ENCODE measurements around the gene PHF2.

Gene PHF2

GRCh38 chr9:93586290-93587057 lies 10.1 kb downstream of the PHF2 start:
- Histone ChIP-seq H3K9me3 (ENCODE audit: control insufficient read depth in 2 of 2, low read length in 2 of 2) (no peaks in the 10 kb centered on the region), H3K9ac (ENCODE audit: low read length in 2 of 2) (no peak overlapping the region), H3K4me3 (ENCODE audit: low read length in 2 of 2) (no peak overlapping the region), H3K36me3 (ENCODE audit: control insufficient read depth in 2 of 2, insufficient read depth in 2 of 2, low read length in 2 of 2) (no peaks in the 10 kb centered on the region), H3K4me1 (ENCODE audit: control insufficient read depth, insufficient read depth, low read length) (peaks cover 52% of the 10 kb centered on the region), H3K27ac (ENCODE audit: low read length) (no peak overlapping the region), H3K27me3 (ENCODE audit: control insufficient read depth in 1 of 2, insufficient read depth in 2 of 2, low read length in 2 of 2) (no peaks in the 10 kb centered on the region)

DNA sequence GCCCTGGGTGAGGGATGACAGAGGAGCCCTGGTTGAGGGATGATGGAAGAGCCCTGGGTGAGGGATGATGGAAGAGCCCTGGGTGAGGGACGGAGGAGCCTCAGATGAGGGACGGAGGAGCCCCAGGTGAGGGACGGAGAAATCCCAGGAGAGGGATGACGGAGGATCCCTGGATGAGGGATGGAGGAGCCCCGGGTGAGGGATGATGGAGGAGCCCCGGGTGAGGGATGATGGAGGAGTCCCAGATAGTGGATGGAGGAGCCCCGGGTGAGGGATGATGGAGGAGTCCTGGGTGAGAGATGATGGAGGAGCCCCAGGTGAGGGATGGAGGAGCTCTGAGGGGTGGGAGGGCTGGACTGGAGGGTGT lies 10.9 kb downstream of the PHF2 start:
- Histone ChIP-seq H3K4me1 (ENCODE audit: control insufficient read depth, insufficient read depth, low read length) (peaks cover 50% of the 10 kb centered on the region), H3K27me3 (ENCODE audit: control insufficient read depth in 1 of 2, insufficient read depth in 2 of 2, low read length in 2 of 2) (no peaks in the 10 kb centered on the region), H3K9ac (ENCODE audit: low read length in 2 of 2) (no peak overlapping the region), H3K27ac (ENCODE audit: low read length) (no peak overlapping the region), H3K36me3 (ENCODE audit: control insufficient read depth in 2 of 2, insufficient read depth in 2 of 2, low read length in 2 of 2) (no peaks in the 10 kb centered on the region), H3K4me3 (ENCODE audit: low read length in 2 of 2) (no peak overlapping the region), H3K9me3 (ENCODE audit: control insufficient read depth in 2 of 2, low read length in 2 of 2) (no peaks in the 10 kb centered on the region)

DNA sequence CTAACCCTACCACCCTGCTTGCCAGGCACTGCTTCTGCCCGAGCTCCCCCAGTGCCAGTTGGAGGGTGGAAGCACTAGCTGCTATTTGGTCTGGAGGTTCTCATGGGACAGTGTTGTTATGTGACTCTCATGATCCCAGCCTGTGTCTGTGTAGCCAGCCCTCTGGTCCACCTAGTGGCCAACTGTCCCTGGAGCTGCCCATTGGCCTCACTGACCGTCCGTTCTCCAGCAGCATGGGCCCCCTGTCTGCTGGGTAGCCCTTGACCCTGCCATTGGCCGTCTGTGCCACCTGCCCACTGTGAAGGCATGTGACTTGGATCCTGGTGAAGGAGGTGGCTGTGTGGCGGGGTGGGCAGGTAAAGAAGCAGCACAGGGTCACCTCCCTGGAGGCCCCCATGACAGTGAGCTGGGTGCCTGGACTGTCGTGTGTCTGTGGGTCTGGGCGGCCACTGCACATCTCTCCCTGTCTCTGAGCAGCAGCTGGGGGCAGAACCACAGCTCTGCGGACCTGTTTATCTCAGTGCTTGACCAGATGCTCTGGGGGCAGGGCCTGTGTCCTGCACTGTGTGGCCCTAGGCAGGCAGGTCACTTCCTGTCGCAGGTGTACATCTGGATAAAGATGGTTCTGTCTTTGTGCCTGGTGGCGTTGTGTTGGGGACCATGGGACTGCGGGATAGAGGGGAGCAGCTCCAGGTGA lies 11.4 kb downstream of the PHF2 start:
- no peaks in the 10 kb centered on the region for H3K27me3 ChIP-seq (ENCODE audit: control insufficient read depth in 1 of 2, insufficient read depth in 2 of 2, low read length in 2 of 2)
- no peak overlapping the region for H3K27ac ChIP-seq (ENCODE audit: low read length)
- H3K4me3 ChIP-seq (ENCODE audit: low read length in 2 of 2): no peak overlapping the region
- H3K9me3 ChIP-seq (ENCODE audit: control insufficient read depth in 2 of 2, low read length in 2 of 2): no peaks in the 10 kb centered on the region
- H3K36me3 ChIP-seq (ENCODE audit: control insufficient read depth in 2 of 2, insufficient read depth in 2 of 2, low read length in 2 of 2): no peaks in the 10 kb centered on the region
- no peak overlapping the region for H3K9ac ChIP-seq (ENCODE audit: low read length in 2 of 2)
- H3K4me1 ChIP-seq (ENCODE audit: control insufficient read depth, insufficient read depth, low read length): peaks cover 51% of the 10 kb centered on the region

DNA sequence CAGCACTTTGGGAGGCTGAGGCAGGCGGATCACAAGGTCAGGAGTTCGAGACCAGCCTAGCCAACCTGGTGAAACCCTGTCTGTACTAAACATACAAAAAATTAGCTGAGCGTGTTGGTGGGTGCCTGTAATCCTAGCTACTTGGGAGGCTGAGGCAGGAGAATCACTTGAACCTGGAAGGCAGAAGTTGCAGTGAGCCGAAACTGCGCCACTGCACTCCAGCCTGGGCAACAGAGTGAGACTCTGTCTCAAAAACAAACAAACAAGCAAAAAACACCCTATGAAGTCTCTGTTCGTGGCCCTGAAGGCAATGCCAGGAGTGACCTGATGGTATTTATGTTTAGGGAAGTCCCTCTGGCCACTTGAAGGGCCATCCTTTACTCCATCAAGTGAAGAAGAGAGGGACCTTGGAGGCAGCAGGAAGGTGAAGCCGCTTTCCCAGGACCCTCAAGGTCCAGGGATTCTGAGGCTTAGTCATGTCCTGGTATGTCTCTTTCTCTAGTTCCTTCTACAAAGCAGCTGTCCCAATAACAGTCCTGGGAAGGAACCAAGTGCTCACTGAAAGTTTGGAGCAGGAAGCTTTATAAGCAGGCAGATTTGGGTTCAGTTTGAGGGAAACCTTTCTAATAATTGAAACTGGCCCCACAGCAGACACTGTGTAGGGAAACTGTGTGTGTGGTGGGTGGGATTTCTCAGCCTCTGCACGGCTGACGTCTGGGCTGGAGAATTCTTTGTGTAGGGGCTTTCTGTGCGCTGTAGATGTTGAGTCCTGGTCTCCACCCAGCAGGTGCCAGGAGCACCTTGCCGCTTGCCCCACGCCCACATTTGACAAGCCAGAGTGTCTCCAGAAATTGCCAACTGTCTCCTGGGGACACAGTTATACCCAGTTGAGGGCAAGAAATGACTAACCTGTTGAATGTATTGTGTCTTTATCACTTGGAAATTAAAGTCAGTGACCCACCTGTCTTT lies 12.5 kb downstream of the PHF2 start:
- Histone ChIP-seq H3K27me3 (ENCODE audit: control insufficient read depth in 1 of 2, insufficient read depth in 2 of 2, low read length in 2 of 2) (no peaks in the 10 kb centered on the region), H3K4me3 (ENCODE audit: low read length in 2 of 2) (no peak overlapping the region), H3K9ac (ENCODE audit: low read length in 2 of 2) (no peak overlapping the region), H3K27ac (ENCODE audit: low read length) (no peak overlapping the region), H3K4me1 (ENCODE audit: control insufficient read depth, insufficient read depth, low read length) (peaks cover 51% of the 10 kb centered on the region), H3K9me3 (ENCODE audit: control insufficient read depth in 2 of 2, low read length in 2 of 2) (no peaks in the 10 kb centered on the region), H3K36me3 (ENCODE audit: control insufficient read depth in 2 of 2, insufficient read depth in 2 of 2, low read length in 2 of 2) (no peaks in the 10 kb centered on the region)

DNA sequence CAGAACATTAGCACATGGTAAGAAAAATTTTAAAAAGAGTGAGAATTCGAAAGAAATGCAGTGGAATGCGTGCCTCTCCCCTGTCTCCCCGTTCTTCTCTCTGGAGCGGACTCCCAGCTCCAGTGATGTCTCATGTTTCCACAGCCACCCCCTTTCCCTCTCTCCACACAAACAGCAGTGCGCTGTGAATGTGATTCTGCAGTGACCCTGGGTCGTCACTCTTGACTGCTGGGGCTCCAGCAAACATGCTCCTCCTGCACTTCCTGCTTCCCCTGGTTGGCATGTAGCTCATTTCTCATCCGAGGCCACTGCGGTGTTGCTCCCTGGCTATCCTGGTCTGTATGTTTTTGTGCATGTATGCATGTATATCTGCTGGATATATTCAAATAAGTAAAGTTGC lies 13.3 kb downstream of the PHF2 start:
- Histone ChIP-seq H3K27ac (ENCODE audit: low read length) (no peak overlapping the region), H3K9ac (ENCODE audit: low read length in 2 of 2) (no peak overlapping the region), H3K9me3 (ENCODE audit: control insufficient read depth in 2 of 2, low read length in 2 of 2) (no peaks in the 10 kb centered on the region), H3K36me3 (ENCODE audit: control insufficient read depth in 2 of 2, insufficient read depth in 2 of 2, low read length in 2 of 2) (no peaks in the 10 kb centered on the region), H3K4me3 (ENCODE audit: low read length in 2 of 2) (no peak overlapping the region), H3K27me3 (ENCODE audit: control insufficient read depth in 1 of 2, insufficient read depth in 2 of 2, low read length in 2 of 2) (no peaks in the 10 kb centered on the region), H3K4me1 (ENCODE audit: control insufficient read depth, insufficient read depth, low read length) (peaks cover 57% of the 10 kb centered on the region)

DNA sequence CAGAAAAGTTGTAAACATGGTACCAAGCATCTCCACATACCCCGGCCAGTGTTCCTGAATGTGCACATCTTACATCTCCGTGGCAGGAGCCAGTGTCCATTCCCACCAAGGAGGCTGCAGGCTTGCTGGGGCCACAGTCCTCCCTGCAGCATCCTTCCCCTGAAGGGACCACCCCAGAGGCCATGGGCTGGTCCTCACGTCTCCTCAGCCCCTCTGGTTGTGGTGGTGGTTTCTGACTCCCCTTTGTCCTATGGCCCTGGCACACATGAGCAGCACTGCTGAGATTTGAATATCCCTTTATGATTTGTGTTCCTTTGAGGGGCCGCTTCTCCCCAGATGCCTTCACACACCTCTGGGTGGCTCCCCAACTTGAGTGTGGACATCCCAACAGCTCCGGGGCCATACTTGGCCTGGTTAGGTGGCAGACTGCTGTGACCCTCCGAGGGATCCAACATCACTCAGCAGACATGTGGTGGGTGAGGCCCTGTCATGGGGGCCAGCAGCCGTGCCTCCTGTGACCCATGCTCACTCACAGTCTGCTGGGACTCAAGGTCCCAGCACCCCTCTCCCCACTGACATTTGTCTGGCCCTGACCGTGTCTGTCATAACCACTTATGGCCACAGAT lies 14.3 kb downstream of the PHF2 start:
- no peaks in the 10 kb centered on the region for H3K27me3 ChIP-seq (ENCODE audit: control insufficient read depth in 1 of 2, insufficient read depth in 2 of 2, low read length in 2 of 2)
- H3K9me3 ChIP-seq (ENCODE audit: control insufficient read depth in 2 of 2, low read length in 2 of 2): no peaks in the 10 kb centered on the region
- H3K4me1 ChIP-seq (ENCODE audit: control insufficient read depth, insufficient read depth, low read length): peaks cover 54% of the 10 kb centered on the region
- H3K4me3 ChIP-seq (ENCODE audit: low read length in 2 of 2): no peak overlapping the region
- peaks cover 0 to under 1% of the 10 kb centered on the region in 2 donors for H3K36me3 ChIP-seq (ENCODE audit: control insufficient read depth in 2 of 2, insufficient read depth in 2 of 2, low read length in 2 of 2)
- no peak overlapping the region for H3K9ac ChIP-seq (ENCODE audit: low read length in 2 of 2)
- H3K27ac ChIP-seq (ENCODE audit: low read length): no peak overlapping the region

GRCh38 chr9:93591301-93592007 lies 15.1 kb downstream of the PHF2 start:
- no peaks in the 10 kb centered on the region for H3K9me3 ChIP-seq (ENCODE audit: control insufficient read depth in 2 of 2, low read length in 2 of 2)
- H3K27me3 ChIP-seq (ENCODE audit: control insufficient read depth in 1 of 2, insufficient read depth in 2 of 2, low read length in 2 of 2): no peaks in the 10 kb centered on the region
- H3K4me3 ChIP-seq (ENCODE audit: low read length in 2 of 2): no peak overlapping the region
- H3K36me3 ChIP-seq (ENCODE audit: control insufficient read depth in 2 of 2, insufficient read depth in 2 of 2, low read length in 2 of 2): peaks cover 0 to 2% of the 10 kb centered on the region in 2 donors
- H3K27ac ChIP-seq (ENCODE audit: low read length): no peak overlapping the region
- H3K4me1 ChIP-seq (ENCODE audit: control insufficient read depth, insufficient read depth, low read length): peaks cover 50% of the 10 kb centered on the region
- H3K9ac ChIP-seq (ENCODE audit: low read length in 2 of 2): no peak overlapping the region

DNA sequence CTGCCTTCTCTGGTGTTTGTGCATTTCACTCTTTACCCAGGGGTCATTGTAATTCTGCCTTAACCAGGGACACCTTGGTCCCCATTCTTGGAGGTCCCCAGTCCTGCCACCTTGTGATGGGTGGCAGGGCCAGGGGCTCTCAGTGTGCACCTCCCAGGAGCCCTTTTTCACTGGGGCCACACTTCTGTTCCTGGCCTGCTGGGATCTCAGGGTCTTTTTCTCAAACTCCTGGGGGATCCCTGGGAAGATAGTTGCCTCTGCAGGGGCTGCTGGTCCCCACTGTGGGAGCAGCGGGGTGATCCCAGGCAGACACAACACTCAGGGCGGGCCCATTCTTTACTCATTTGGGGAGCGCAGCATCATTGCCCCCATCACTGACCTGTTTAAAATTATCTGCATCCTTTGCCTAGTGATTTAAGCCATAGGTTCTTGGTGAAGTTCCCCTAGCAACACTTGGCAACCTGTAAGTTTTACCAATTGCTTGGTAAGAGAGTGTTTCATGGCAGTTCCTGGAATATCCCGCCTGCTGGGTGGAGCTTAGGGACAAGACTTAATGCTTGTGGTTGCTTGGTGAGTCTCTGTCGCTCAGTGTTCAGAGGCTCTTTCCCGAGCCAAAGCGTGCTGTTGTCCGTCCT lies 15.7 kb downstream of the PHF2 start:
- Histone ChIP-seq H3K9me3 (ENCODE audit: control insufficient read depth in 2 of 2, low read length in 2 of 2) (no peaks in the 10 kb centered on the region), H3K4me3 (ENCODE audit: low read length in 2 of 2) (no peak overlapping the region), H3K9ac (ENCODE audit: low read length in 2 of 2) (no peak overlapping the region), H3K27me3 (ENCODE audit: control insufficient read depth in 1 of 2, insufficient read depth in 2 of 2, low read length in 2 of 2) (no peaks in the 10 kb centered on the region), H3K4me1 (ENCODE audit: control insufficient read depth, insufficient read depth, low read length) (peaks cover 46% of the 10 kb centered on the region), H3K27ac (ENCODE audit: low read length) (no peak overlapping the region), H3K36me3 (ENCODE audit: control insufficient read depth in 2 of 2, insufficient read depth in 2 of 2, low read length in 2 of 2) (peaks cover 0 to 2% of the 10 kb centered on the region in 2 donors)

- no peaks in the 10 kb centered on the region for H3K27me3 ChIP-seq (ENCODE audit: control insufficient read depth in 1 of 2, insufficient read depth in 2 of 2, low read length in 2 of 2)
- no peaks in the 10 kb centered on the region for H3K9me3 ChIP-seq (ENCODE audit: control insufficient read depth in 2 of 2, low read length in 2 of 2)
- no peak overlapping the region for H3K27ac ChIP-seq (ENCODE audit: low read length)
- H3K9ac ChIP-seq (ENCODE audit: low read length in 2 of 2): no peak overlapping the region
- H3K36me3 ChIP-seq (ENCODE audit: control insufficient read depth in 2 of 2, insufficient read depth in 2 of 2, low read length in 2 of 2): peaks cover 0 to 2% of the 10 kb centered on the region in 2 donors
- H3K4me1 ChIP-seq (ENCODE audit: control insufficient read depth, insufficient read depth, low read length): peaks cover 44% of the 10 kb centered on the region
- no peak overlapping the region for H3K4me3 ChIP-seq (ENCODE audit: low read length in 2 of 2)
Measured at GRCh38 chr9:93592643-93593021, 16.2 kb downstream of the PHF2 start.

Measured in stomach smooth muscle (tissue), 2 donors.